Karpas-422 (cell line): ENCODE measurements around the gene NID2. TPM values are rescaled to one million over a fixed set of nuclear protein-coding genes. Genes with fewer than 3 reads are reported as not detected.

Experiments used
- DNase-seq: peaks from one replicate; pipeline ENCODE4 v3.0.0-alpha.2; 2015
- H2AFZ ChIP-seq: fragments of 200-600 bp; sonication (generic); 2 replicates; pipeline ENCODE4 v1.6.1; 2014; ENCODE audit warnings: antibody characterized with exemption, low read length, mixed read lengths
- H3K27ac ChIP-seq: fragments of 200-600 bp; sonication (generic); 2 replicates; pipeline ENCODE4 v1.5.1; 2014; ENCODE audit warnings: mild to moderate bottlenecking, low read length, moderate library complexity
- H3K27me3 ChIP-seq: fragments of 200-600 bp; sonication (generic); 2 replicates; pipeline ENCODE4 v1.6.1; 2014; ENCODE audit warnings: low read length, mixed read lengths
- H3K36me3 ChIP-seq: fragments of 200-600 bp; sonication (generic); 2 replicates; pipeline ENCODE4 v1.6.1; 2014; ENCODE audit warnings: low read length, mixed read lengths; ENCODE audit not compliant: insufficient read depth
- H3K4me1 ChIP-seq: fragments of 200-600 bp; sonication (generic); 2 replicates; pipeline ENCODE4 v1.6.1; 2014; ENCODE audit warnings: mild to moderate bottlenecking, low read length, mixed read lengths
- H3K4me2 ChIP-seq: fragments of 200-600 bp; sonication (generic); 2 replicates; pipeline ENCODE4 v1.6.1; 2014; ENCODE audit warnings: low read length, low read depth, mild to moderate bottlenecking; ENCODE audit not compliant: poor library complexity, severe bottlenecking
- H3K4me3 ChIP-seq: fragments of 200-600 bp; sonication (generic); 2 replicates; pipeline ENCODE4 v1.5.1; 2014; ENCODE audit warnings: mild to moderate bottlenecking, antibody characterized with exemption, low read length, mixed read lengths
- H3K79me2 ChIP-seq: fragments of 200-600 bp; sonication (generic); 2 replicates; pipeline ENCODE4 v1.6.1; 2014; ENCODE audit warnings: mild to moderate bottlenecking, low read length, mixed read lengths
- H3K9ac ChIP-seq: fragments of 200-600 bp; sonication (generic); 2 replicates; pipeline ENCODE4 v1.6.0; 2014; ENCODE audit warnings: low read length
- H3K9me2 ChIP-seq: fragments of 200-600 bp; sonication (generic), shearing (Covaris generic); replicated peaks from 2 replicates; pipeline ENCODE4 v1.6.0; 2014; ENCODE audit warnings: mild to moderate bottlenecking, low read length, moderate library complexity; ENCODE audit not compliant: insufficient read depth
- H3K9me3 ChIP-seq: fragments of 300-700, 200-600 bp; sonication (generic); 2 replicates; pipeline ENCODE4 v1.6.1; 2014; ENCODE audit warnings: low read length, mixed read lengths
- H4K20me1 ChIP-seq: fragments of 200-600 bp; sonication (generic); 2 replicates; pipeline ENCODE4 v1.6.1; 2014; ENCODE audit warnings: mild to moderate bottlenecking, antibody characterized with exemption, low read length, low read depth; ENCODE audit not compliant: insufficient read depth
- total RNA-seq: library from RNA; depleted of rRNA; stranded (reverse); fragments of >200 nt; shearing (Covaris generic); gene quantifications from 2 replicates; pipeline ENCODE4 v1.2.3, GENCODE V29; 2014; ENCODE audit warnings: low replicate concordance

The NID2 gene
- total RNA-seq, 1 experiment from 2014 or later: not detected

- Histone ChIP-seq H3K79me2 (peaks cover 67% of the 10 kb centered on the region), H3K27me3 (no peaks in the 10 kb centered on the region), H3K27ac (no peak overlapping the region), H3K9ac (peak overlapping the region; percentile 89), H3K9me3 (no peaks in the 10 kb centered on the region), H3K4me2 (peak overlapping the region; percentile 99), H2AFZ (no peak overlapping the region), H3K4me3 (peak overlapping the region; percentile 95), H4K20me1 (peaks cover 10% of the 10 kb centered on the region; the same call in 1 of the 2 replicates), H3K36me3 (peaks cover 43% of the 10 kb centered on the region; the same call in 1 of the 2 replicates), H3K4me1 (peaks cover 47% of the 10 kb centered on the region), H3K9me2 (no peaks in the 10 kb centered on the region)
- no peak for DNase-seq
Measured at GRCh38 chr14:51990488-51990887, 78.4 kb downstream of the NID2 start.

DNA sequence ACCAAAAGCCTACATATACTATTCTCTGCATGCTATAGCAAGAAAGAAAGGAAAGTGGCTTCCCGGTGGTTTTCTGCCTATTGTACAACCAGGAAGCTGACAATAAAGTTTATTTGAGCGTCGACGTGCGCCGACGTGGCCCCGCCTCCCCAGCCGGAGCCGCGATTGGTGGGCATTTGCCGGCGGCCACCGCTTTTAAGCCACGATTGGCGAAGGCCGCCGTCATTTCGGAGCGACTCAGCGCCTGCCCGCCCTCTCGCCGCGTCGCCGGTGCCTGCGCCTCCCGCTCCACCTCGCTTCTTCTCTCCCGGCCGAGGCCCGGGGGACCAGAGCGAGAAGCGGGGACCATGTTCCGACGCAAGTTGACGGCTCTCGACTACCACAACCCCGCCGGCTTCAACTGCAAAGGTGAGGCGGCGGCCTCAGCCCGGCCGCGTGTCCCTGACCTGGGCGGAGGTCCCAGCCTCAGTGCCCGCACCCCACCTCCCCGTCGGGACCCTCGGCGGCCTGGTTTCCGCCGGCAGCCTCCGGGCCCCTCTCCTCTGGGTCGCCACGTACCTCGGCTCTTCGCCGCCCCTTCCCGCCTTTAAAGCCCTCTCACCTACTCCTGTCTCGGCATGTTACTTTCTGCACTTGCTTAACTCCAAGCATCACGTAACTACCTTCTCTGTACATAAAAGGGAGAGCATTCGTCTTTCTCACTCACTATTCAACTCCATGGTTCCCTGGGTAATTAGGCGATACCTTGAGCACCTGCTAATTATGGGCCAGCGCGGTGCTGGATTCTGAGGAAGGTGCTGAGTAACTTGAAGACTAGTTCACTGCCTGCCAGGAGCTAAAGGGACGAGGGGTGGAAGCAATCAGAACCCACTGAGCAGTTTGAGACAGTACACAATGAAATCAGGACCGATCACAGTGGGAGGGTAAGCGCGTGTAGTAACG, 79.3 kb downstream of the NID2 start, which contains the start of gene RTRAF:
Gene RTRAF (plus strand): TSS at position 254 of the 942 bp plus-strand sequence. CDS start 94 bp downstream, at position 348.
- no peaks in the 10 kb centered on the region for H3K9me2 ChIP-seq
- H3K79me2 ChIP-seq: peaks cover 57% of the 10 kb centered on the region
- peaks cover 10% of the 10 kb centered on the region; the same call in 1 of the 2 replicates for H4K20me1 ChIP-seq
- no peaks in the 10 kb centered on the region for H3K9me3 ChIP-seq
- peak within 1 kb of the TSS; percentile 80 for H2AFZ ChIP-seq
- H3K4me1 ChIP-seq: peaks cover 47% of the 10 kb centered on the region
- H3K4me3 ChIP-seq: peak within 1 kb of the TSS; percentile 95
- H3K9ac ChIP-seq: peak within 1 kb of the TSS; percentile 89
- peak within 1 kb of the TSS; percentile 45; the same call in 1 of the 2 replicates for H3K27ac ChIP-seq
- peak; percentile 98 for DNase-seq
- peaks cover 34% of the 10 kb centered on the region; the same call in 1 of the 2 replicates for H3K36me3 ChIP-seq
- H3K27me3 ChIP-seq: no peaks in the 10 kb centered on the region
- H3K4me2 ChIP-seq: peak within 1 kb of the TSS; percentile 99

DNA sequence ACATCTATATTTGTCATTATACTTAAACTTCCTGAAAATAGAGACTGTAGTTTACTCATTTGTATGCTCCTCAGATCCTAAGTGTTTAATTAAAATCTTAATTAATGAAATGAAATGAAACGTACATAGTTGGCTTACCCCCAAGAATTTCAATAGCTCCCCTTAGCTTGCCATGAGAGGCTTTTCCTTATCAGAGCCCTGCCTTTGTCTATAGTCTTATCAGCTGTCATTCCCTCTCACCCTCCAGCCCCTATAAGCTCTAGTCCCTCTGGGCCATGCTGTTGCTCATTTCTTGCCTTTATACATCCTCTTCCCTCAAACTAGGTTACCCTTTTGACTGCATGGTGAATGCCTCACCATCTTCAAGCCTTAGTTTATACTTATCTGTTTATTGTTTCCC, 80.6 kb downstream of the NID2 start:
- no peaks in the 10 kb centered on the region for H3K27me3 ChIP-seq
- H2AFZ ChIP-seq: peak overlapping the region; percentile 44; the same call in 1 of the 2 replicates
- peaks cover 21% of the 10 kb centered on the region; the same call in 1 of the 2 replicates for H3K36me3 ChIP-seq
- H3K4me3 ChIP-seq: peak overlapping the region; percentile 95
- peak overlapping the region; percentile 82 for H3K9ac ChIP-seq
- peak overlapping the region; percentile 38; the same call in 1 of the 2 replicates for H3K27ac ChIP-seq
- H3K9me3 ChIP-seq: no peaks in the 10 kb centered on the region
- H3K79me2 ChIP-seq: peaks cover 44% of the 10 kb centered on the region
- H3K9me2 ChIP-seq: no peaks in the 10 kb centered on the region
- peaks cover 41% of the 10 kb centered on the region for H3K4me1 ChIP-seq
- DNase-seq: no peak
- peaks cover 10% of the 10 kb centered on the region; the same call in 1 of the 2 replicates for H4K20me1 ChIP-seq
- H3K4me2 ChIP-seq: peak overlapping the region; percentile 97

- no peak overlapping the region for H3K4me2 ChIP-seq
- DNase-seq: no peak
Measured at GRCh38 chr14:51981218-51981854, 87.5 kb downstream of the NID2 start.

GRCh38 chr14:51979088-51979709, 89.7 kb downstream of the NID2 start:
- Histone ChIP-seq H3K4me3 (no peak overlapping the region), H3K9me2 (no peaks in the 10 kb centered on the region), H3K27ac (peak overlapping the region; percentile 33; the same call in 1 of the 2 replicates), H3K27me3 (no peaks in the 10 kb centered on the region), H4K20me1 (no peaks in the 10 kb centered on the region), H3K9me3 (no peaks in the 10 kb centered on the region), H3K9ac (no peak overlapping the region), H3K36me3 (no peaks in the 10 kb centered on the region), H3K4me1 (peaks cover 24% of the 10 kb centered on the region), H3K79me2 (no peaks in the 10 kb centered on the region), H3K4me2 (no peak overlapping the region), H2AFZ (no peak overlapping the region)
- peak; percentile 94 for DNase-seq

More at GRCh38 chr14:51981218-51981854, 87.5 kb downstream of the NID2 start:
- H3K27me3 ChIP-seq: no peaks in the 10 kb centered on the region
- no peak overlapping the region for H2AFZ ChIP-seq
- no peaks in the 10 kb centered on the region for H3K9me3 ChIP-seq
- H3K36me3 ChIP-seq: no peaks in the 10 kb centered on the region
- peaks cover 24% of the 10 kb centered on the region for H3K4me1 ChIP-seq
- H3K9ac ChIP-seq: no peak overlapping the region
- no peaks in the 10 kb centered on the region for H3K9me2 ChIP-seq
- no peaks in the 10 kb centered on the region for H3K79me2 ChIP-seq
- no peak overlapping the region for H3K4me3 ChIP-seq
- H4K20me1 ChIP-seq: no peaks in the 10 kb centered on the region
- H3K27ac ChIP-seq: no peak overlapping the region

DNA sequence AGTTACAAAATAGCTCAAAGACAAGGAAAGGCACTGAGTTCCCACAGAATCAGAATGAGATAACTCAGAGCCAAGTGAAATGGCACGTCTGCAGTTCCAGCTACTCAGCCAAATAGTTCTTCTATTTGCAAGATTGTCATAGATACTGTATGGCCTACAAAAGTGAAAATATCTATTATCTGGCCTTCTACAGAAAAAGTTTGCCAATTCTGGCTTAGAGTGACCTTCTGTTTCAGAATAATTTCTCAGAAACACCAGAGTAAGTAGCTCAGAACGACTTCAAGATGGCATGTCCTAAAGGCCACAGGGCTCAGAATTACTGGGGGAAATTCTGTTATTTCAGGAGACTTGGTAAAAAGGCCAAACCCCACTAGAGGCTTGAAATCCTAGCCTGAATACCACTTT, 90.2 kb downstream of the NID2 start:
- Histone ChIP-seq H3K27ac (peak overlapping the region; percentile 33), H3K36me3 (no peaks in the 10 kb centered on the region), H3K9me3 (no peaks in the 10 kb centered on the region), H2AFZ (no peak overlapping the region), H3K4me3 (no peak overlapping the region), H3K9ac (no peak overlapping the region), H3K79me2 (no peaks in the 10 kb centered on the region), H3K4me1 (peaks cover 24% of the 10 kb centered on the region), H3K27me3 (no peaks in the 10 kb centered on the region), H3K9me2 (no peaks in the 10 kb centered on the region), H3K4me2 (no peak overlapping the region), H4K20me1 (no peaks in the 10 kb centered on the region)
- DNase-seq: no peak

DNA sequence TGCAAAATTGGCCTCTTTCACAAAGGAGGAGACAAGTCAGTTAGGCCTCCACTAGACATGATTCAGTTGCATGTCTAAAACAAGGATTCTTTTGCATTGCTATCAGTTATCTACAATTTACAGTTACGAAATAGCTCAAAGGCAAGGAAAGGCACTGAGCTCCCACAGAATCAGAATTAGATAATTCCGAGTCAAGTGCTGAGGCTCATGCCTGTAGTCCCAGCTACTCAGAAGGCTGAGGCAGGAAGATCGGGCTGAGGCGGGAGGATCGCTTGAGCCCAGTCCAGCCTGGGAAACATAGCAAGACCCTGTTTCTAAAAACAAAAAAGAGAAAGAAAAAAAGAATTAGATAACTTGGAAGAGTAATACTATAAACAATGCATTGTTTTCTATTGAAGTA, 91.8 kb downstream of the NID2 start:
- no peaks in the 10 kb centered on the region for H3K79me2 ChIP-seq
- H3K9me3 ChIP-seq: no peaks in the 10 kb centered on the region
- no peak overlapping the region for H3K4me3 ChIP-seq
- H3K27me3 ChIP-seq: no peaks in the 10 kb centered on the region
- H3K9ac ChIP-seq: no peak overlapping the region
- peaks cover 24% of the 10 kb centered on the region for H3K4me1 ChIP-seq
- H3K36me3 ChIP-seq: no peaks in the 10 kb centered on the region
- no peaks in the 10 kb centered on the region for H4K20me1 ChIP-seq
- no peak overlapping the region for H2AFZ ChIP-seq
- DNase-seq: no peak
- H3K27ac ChIP-seq: no peak overlapping the region
- no peaks in the 10 kb centered on the region for H3K9me2 ChIP-seq
- H3K4me2 ChIP-seq: no peak overlapping the region
